ENCODE results near the gene CAP2. TPM values are rescaled to one million over a fixed set of nuclear protein-coding genes. Genes with fewer than 3 reads are reported as not detected.

CAP2 gene
- total RNA-seq, 1 experiment from 2014 or later, result 11.5 TPM

DNA sequence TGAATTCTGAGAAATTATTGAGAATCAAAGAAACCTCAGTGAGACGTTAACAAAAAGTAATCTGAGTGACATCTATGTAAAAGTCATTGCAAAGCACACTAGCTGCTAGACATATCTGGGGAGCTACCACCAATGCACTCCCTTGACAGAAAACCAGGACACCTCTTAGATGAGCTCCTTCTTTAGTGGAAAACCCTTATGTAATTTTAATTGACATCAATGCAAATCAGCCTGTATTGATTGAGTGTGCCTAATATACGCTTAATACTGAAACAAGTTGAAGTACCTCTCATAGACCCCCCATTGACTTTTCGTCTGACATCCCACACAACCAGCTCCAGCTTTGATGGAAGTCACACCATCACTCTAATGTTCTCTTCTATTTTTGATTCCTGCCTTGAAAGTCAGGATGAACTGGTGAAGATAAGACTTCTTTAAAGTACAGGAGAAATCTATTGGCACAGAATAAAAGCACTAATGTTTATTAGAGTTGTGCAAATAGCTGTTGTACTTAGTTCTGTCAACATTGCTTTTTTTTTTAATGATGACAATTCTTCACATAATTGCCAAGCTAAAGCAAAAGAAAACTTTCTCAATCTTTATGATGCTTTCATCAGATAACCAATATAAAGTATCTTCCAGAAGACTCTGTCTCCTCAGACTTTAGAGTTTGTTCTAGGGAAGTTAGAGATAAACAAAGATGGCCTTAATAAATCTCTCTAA is 108.7 kb downstream of the CAP2 start:
- no peak overlapping the region for H2BK120ac ChIP-seq (ENCODE audit: low read depth, low read length, poor library complexity, severe bottlenecking)
- no peak overlapping the region for H2BK15ac ChIP-seq (ENCODE audit: low read depth, low read length)
- H2BK20ac ChIP-seq (ENCODE audit: low read depth, low read length, poor library complexity, severe bottlenecking), result no peak overlapping the region
- H4K20me1 ChIP-seq (ENCODE audit: control insufficient read depth, insufficient read depth, insufficient read length), result no peaks in the 10 kb centered on the region
- H4K5ac ChIP-seq (ENCODE audit: insufficient read length, low read depth, low read length), result no peak overlapping the region
- H3K9ac ChIP-seq (ENCODE audit: extremely low read depth, insufficient read length, low read length), result no peak overlapping the region
- TF ChIP-seq, protein P1, sequence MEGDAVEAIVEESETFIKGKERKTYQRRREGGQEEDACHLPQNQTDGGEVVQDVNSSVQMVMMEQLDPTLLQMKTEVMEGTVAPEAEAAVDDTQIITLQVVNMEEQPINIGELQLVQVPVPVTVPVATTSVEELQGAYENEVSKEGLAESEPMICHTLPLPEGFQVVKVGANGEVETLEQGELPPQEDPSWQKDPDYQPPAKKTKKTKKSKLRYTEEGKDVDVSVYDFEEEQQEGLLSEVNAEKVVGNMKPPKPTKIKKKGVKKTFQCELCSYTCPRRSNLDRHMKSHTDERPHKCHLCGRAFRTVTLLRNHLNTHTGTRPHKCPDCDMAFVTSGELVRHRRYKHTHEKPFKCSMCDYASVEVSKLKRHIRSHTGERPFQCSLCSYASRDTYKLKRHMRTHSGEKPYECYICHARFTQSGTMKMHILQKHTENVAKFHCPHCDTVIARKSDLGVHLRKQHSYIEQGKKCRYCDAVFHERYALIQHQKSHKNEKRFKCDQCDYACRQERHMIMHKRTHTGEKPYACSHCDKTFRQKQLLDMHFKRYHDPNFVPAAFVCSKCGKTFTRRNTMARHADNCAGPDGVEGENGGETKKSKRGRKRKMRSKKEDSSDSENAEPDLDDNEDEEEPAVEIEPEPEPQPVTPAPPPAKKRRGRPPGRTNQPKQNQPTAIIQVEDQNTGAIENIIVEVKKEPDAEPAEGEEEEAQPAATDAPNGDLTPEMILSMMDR (conservative IDR thresholded peaks at IDR 0.05), result no peak
- no peak overlapping the region for H3K14ac ChIP-seq (ENCODE audit: insufficient read depth, low read length)
- H3K27ac Mint-ChIP-seq, result no peak overlapping the region
- no peak overlapping the region for H3K27ac ChIP-seq (ENCODE audit: insufficient read length, low read depth, low read length)
- peaks cover 9% of the 10 kb centered on the region; the same call in 1 of the 2 replicates for H3K4me1 ChIP-seq (ENCODE audit: insufficient read depth, low read length)
- peaks cover 14 to 15% of the 10 kb centered on the region in 2 experiments for H3K4me1 Mint-ChIP-seq
- no peak for DNase-seq
- no peaks in the 10 kb centered on the region for H3K27me3 ChIP-seq (ENCODE audit: insufficient read depth, low read length)
- no peak overlapping the region for H3K4me2 ChIP-seq (ENCODE audit: insufficient read depth, insufficient read length, low read length)
- H3K18ac ChIP-seq (ENCODE audit: insufficient read length, low read depth, low read length), result no peak overlapping the region
- no peak overlapping the region for H2BK5ac ChIP-seq (ENCODE audit: insufficient read length, low read length)
- no peaks in the 10 kb centered on the region for H3K9me3 Mint-ChIP-seq
- no peak overlapping the region for H3K23ac ChIP-seq (ENCODE audit: insufficient read length, low read depth, low read length)
- no peaks in the 10 kb centered on the region for H3K9me3 ChIP-seq (ENCODE audit: control insufficient read depth, low read depth, low read length)
- no peaks in the 10 kb centered on the region for H3K27me3 Mint-ChIP-seq (ENCODE audit: low read depth)
- no peaks in the 10 kb centered on the region for H3K36me3 Mint-ChIP-seq (ENCODE audit: insufficient read depth in 1 of 3, low read depth in 3 of 3)
- no peaks in the 10 kb centered on the region for H3K79me2 ChIP-seq (ENCODE audit: insufficient read depth, low read length)
- no peak overlapping the region for H4K91ac ChIP-seq (ENCODE audit: insufficient read length, low read depth, low read length)
- H3K4ac ChIP-seq (ENCODE audit: low read depth, low read length), result no peak overlapping the region
- H3K4me3 Mint-ChIP-seq, result no peak overlapping the region
- H3K79me1 ChIP-seq (ENCODE audit: insufficient read depth, low read depth, low read length, poor library complexity, severe bottlenecking), result no peaks in the 10 kb centered on the region
- H2BK12ac ChIP-seq (ENCODE audit: insufficient read length, low read depth, low read length), result no peak overlapping the region
- H3T11ph ChIP-seq (ENCODE audit: low read length), result no peak overlapping the region
- H4K8ac ChIP-seq (replicated peaks; ENCODE audit: insufficient read length, low read depth, low read length), result no peak overlapping the region
- no peak overlapping the region for H2AK5ac ChIP-seq (ENCODE audit: insufficient read length, low read length)
- no peak overlapping the region for H3K56ac ChIP-seq (ENCODE audit: insufficient read length, low read depth, low read length)
- WGBS (ENCODE audit: extremely low coverage, insufficient read length, low lambda C conversion rate), result no CpG with 5 or more reads among the region's 3 CpGs
- no peak overlapping the region for H2AFZ ChIP-seq (ENCODE audit: low read length)
- H3K23me2 ChIP-seq (ENCODE audit: insufficient read length, low read depth, low read length, poor library complexity, severe bottlenecking), result no peaks in the 10 kb centered on the region
